Activated naive CD8-positive, alpha-beta T cell treated with anti-CD3 and anti-CD28 coated beads, Interleukin-2, amount 10 ng/mL, durations not matched to agents 7 days and 5 days (primary cell): ENCODE results near the gene EPHB2. TPM values are rescaled to one million over a fixed set of nuclear protein-coding genes. Genes with fewer than 3 reads are reported as not detected.
"Not testable (repeated sequence)": the region's sequence is repeated elsewhere in the genome, so short reads cannot be mapped to it uniquely, and the experiment has no call there.

ENCODE experiments used
- ATAC-seq: fragments of 150-1000 bp; cut with Tn5 transposase; one replicate; pipeline ENCODE4 v1.10.0; 2021; ENCODE audit warnings: low read depth, moderate library complexity
- POLR2A ChIA-PET: fragments of 350-600 bp; sonication (Branson Sonifier 250); formaldehyde crosslinking; loops from one replicate; lab custom pipeline; 2021; ENCODE audit warnings: antibody characterized with exemption; lab: Charles Lee
- DNase-seq: peaks from one replicate; pipeline ENCODE4 v3.0.0; 2021
- H3K27ac Mint-ChIP-seq: one replicate; pipeline ENCODE4 v1.8.0; 2022; ENCODE audit warnings: mild to moderate bottlenecking, mixed read lengths
- H3K27me3 Mint-ChIP-seq: one replicate; pipeline ENCODE4 v1.8.0; 2022; ENCODE audit warnings: mild to moderate bottlenecking, moderate library complexity, mixed read lengths
- H3K36me3 Mint-ChIP-seq: one replicate; pipeline ENCODE4 v1.8.0; 2021; ENCODE audit warnings: mild to moderate bottlenecking, mixed read lengths
- H3K4me1 Mint-ChIP-seq: one replicate; pipeline ENCODE4 v1.8.0; 2021; ENCODE audit warnings: mixed read lengths
- H3K4me3 Mint-ChIP-seq: one replicate; pipeline ENCODE4 v1.8.0; 2022; ENCODE audit warnings: mild to moderate bottlenecking, moderate library complexity, mixed read lengths
- H3K9me3 Mint-ChIP-seq: one replicate; pipeline ENCODE4 v1.8.0; 2021; ENCODE audit warnings: mixed read lengths
- total RNA-seq, 2 experiments: library from RNA; stranded (reverse); gene quantifications; one replicate each; pipeline ENCODE4 v1.2.3, GENCODE V29; 2021

The EPHB2 gene
- total RNA-seq, 2 experiments from 2014 or later, result 0.25 to 0.26 TPM

DNA sequence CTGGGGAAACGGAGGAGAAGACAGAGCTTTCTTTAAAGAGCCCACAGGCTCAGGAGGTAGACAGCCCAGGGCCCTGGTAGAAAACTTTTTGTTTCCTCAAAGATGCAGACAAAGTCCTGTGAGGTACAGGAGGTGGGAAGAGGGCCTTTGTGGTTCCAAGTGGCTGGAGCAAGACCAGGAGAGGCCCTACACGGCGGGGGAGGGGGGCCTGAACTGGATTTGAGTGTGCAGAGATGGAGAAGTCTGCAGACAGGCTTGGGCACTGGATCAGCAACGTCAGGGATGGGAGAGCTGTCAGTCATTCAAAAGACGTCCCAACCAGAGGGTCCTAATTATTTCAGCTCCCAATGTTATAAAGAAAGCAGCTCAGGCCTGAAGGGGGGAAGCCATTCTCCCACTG, 126.2 kb downstream of the EPHB2 start:
- Mint-ChIP-seq H3K27me3 (no peaks in the 10 kb centered on the region), H3K4me3 (no peak overlapping the region), H3K36me3 (no peaks in the 10 kb centered on the region), H3K9me3 (no peaks in the 10 kb centered on the region), H3K4me1 (no peaks in the 10 kb centered on the region), H3K27ac (no peak overlapping the region)
- DNase-seq (no peak), ATAC-seq (no peak)
- POLR2A ChIA-PET, result no interaction called here

DNA sequence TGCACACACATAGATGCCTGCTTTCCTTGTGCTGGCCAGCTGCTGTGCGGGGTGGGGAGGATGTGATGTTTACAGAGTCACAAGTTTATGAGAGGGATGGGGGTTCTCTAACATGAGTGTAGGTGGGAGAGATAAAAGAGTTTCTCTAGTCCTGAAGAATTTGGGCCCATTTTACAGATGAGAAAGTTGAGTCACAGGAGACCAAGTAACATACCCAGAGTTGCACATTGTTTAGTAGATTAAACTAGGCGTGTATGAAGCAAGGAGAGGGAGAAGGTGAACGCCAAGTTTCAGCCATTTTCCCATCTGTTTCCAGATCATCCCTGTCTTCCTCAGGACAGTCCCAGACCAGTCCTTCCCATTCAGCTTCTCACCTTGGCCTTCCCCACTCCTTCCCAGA, 126.7 kb downstream of the EPHB2 start:
- H3K36me3 Mint-ChIP-seq, result no peaks in the 10 kb centered on the region
- no peak for ATAC-seq
- no peaks in the 10 kb centered on the region for H3K9me3 Mint-ChIP-seq
- no peak for DNase-seq
- no peaks in the 10 kb centered on the region for H3K4me1 Mint-ChIP-seq
- H3K4me3 Mint-ChIP-seq, result no peak overlapping the region
- H3K27ac Mint-ChIP-seq, result peak overlapping the region; percentile 27
- H3K27me3 Mint-ChIP-seq, result no peaks in the 10 kb centered on the region
- POLR2A ChIA-PET, result no interaction called here

DNA sequence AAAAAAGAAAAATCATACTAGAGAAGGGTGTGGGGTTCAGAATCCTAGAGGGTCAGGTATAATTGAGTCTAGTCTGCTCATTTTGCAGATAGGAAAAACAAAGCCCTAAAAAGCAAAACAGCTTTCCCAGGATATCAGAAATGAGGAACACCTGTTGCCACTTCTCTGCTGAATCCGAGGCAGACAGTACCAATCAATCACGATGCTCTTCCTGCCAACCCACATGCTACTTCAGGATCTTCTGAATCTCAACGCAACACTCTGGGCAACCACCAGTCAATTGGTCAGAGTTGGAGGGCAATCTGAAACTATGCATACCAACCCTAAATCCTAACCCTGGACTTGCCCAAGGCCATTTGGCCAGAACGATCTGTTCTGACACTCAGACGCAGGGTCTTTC, 128.3 kb downstream of the EPHB2 start:
- Mint-ChIP-seq H3K4me1 (no peaks in the 10 kb centered on the region), H3K27ac (no peak overlapping the region), H3K27me3 (peaks cover 8% of the 10 kb centered on the region), H3K4me3 (no peak overlapping the region), H3K36me3 (no peaks in the 10 kb centered on the region), H3K9me3 (no peaks in the 10 kb centered on the region)
- POLR2A ChIA-PET, result no interaction called here
- no peak for ATAC-seq
- DNase-seq, result no peak

DNA sequence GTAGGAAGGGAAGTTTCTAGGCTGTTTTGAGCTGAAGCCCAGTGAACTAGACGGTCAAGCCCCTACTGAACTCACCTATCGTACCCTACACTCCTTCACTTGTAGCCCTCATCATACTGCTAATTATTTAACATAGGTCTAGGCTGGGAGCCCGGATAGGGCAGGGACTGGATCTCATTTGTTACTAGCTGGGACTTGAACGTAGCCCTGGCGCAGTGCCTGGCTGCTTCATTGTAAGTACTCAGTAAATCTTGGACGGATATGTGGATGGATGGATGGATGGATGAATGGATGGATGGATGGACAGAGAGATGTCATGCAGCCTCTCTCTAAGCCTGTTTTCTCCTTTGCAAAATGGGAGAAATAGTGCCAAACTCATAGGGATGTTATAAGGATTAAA, 129.2 kb downstream of the EPHB2 start:
- POLR2A ChIA-PET, result no interaction called here
- DNase-seq, result no peak
- ATAC-seq, result no peak
- Mint-ChIP-seq H3K27ac (no peak overlapping the region), H3K27me3 (peaks cover 8% of the 10 kb centered on the region), H3K36me3 (no peaks in the 10 kb centered on the region), H3K4me3 (no peak overlapping the region), H3K4me1 (no peaks in the 10 kb centered on the region), H3K9me3 (no peaks in the 10 kb centered on the region)

DNA sequence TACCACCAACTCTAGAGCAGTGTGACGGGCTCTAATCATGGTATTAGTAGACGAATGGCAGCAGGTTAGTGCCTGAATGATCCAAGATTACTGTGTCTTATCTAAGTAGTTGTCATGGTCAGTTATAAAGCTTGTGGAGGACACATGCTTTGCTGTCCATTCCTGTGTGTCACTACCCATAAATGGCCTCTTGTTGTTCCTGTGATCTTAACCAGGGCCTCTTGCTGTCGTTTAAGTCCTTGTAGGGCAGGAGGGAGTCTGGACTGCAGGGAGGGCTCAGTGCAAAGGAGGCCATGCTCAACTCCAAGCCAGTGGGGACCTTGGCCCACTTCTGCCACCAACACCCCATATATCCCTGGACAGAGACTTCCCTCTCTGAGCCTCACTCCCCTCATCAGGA, 130.5 kb downstream of the EPHB2 start:
- no peak for DNase-seq
- Mint-ChIP-seq H3K4me3 (no peak overlapping the region), H3K9me3 (no peaks in the 10 kb centered on the region), H3K27ac (no peak overlapping the region), H3K36me3 (no peaks in the 10 kb centered on the region), H3K27me3 (peaks cover 15% of the 10 kb centered on the region), H3K4me1 (no peaks in the 10 kb centered on the region)
- no peak for ATAC-seq
- POLR2A ChIA-PET, result no interaction called here

DNA sequence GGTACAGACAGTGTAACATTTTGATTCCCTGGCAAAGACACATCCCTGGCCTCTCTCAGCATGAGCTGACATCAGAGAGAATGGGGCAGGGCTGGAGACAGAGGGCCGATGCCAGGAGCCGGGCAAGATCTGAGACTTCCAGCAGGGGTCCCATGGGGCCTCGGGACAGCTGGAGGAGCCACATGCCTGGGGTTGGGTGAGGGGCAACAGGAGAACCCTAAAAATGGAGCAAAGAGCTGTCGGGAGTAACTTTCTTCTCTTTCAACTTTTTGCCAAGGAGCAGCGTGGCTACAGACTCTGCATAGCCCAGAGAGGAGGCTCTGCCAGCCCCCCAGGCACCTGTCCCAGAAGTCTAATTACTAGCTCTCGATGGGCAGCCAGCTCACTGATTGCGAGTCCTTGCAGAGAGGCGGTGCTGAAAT, 131.2 kb downstream of the EPHB2 start:
- POLR2A ChIA-PET, result no interaction called here

DNA sequence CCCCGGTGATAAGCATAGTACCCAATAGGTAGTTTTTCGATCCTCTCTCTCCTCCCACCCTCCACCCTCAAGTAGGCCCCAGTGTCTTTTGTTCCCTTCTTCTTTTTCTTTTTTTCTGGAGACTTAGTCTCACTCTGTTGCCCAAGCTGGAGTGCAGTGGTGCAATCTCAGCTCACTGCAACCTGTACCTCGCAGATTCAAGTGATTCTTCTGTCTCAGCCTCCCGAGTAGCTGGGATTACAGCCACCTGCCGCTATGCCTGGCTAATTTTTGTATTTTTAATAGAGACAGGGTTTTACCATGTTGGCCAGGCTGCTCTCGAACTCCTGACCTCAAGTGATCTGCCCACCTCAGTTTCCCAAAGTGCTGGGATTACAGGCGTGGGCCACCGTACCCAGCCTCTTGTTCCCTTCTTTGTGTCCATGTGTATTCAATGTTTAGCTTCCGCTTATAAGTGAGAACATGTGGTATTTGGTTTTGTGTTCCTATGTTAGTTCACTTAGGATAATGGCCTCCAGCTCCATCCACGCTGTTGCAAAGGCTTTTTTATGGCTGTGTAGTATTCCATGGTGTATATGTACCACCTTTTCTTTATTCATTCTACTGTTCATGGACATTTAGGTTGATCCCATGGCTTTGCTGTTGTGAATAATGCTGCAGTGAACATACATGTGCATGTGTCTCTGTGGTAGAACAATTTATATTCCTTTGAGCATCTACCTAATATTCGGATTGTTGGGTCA, 133.0 kb downstream of the EPHB2 start:
- H3K27ac Mint-ChIP-seq, H3K36me3 Mint-ChIP-seq, H3K4me3 Mint-ChIP-seq, H3K9me3 Mint-ChIP-seq, POLR2A ChIA-PET, DNase-seq, H3K4me1 Mint-ChIP-seq, ATAC-seq: not testable (repeated sequence)
- H3K27me3 Mint-ChIP-seq, result peaks cover 31% of the 10 kb centered on the region

More for the DNA sequence above, 131.2 kb downstream of the EPHB2 start:
- no peaks in the 10 kb centered on the region for H3K36me3 Mint-ChIP-seq
- no peak overlapping the region for H3K4me3 Mint-ChIP-seq
- DNase-seq (no peak), ATAC-seq (no peak)
- H3K4me1 Mint-ChIP-seq, result no peaks in the 10 kb centered on the region
- H3K9me3 Mint-ChIP-seq, result no peaks in the 10 kb centered on the region
- H3K27ac Mint-ChIP-seq, result no peak overlapping the region
- peaks cover 21% of the 10 kb centered on the region for H3K27me3 Mint-ChIP-seq

DNA sequence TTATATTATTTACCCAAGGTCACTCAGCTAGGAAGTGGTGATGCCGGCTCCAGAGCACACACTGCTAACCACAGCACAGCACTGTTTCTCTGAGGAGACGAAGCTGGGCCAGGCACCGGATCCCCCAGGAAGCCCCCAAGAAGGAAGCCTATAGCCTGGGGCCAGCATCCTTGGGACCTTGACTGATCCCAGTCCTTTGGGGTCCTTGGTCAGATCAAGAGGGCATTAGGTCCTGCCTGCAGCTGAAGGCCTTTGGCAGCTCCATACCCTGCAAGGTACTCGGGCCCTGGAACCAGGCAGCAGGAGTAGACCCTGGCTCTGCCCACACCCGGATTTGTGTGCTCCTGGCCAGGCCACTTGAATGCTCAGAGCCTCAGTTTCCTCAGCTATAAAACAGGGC, 134.0 kb downstream of the EPHB2 start:
- Mint-ChIP-seq H3K36me3 (no peaks in the 10 kb centered on the region), H3K9me3 (no peaks in the 10 kb centered on the region), H3K27me3 (peaks cover 33% of the 10 kb centered on the region), H3K27ac (no peak overlapping the region), H3K4me1 (no peaks in the 10 kb centered on the region), H3K4me3 (no peak overlapping the region)
- ATAC-seq (no peak), DNase-seq (no peak)
- POLR2A ChIA-PET, result no interaction called here

DNA sequence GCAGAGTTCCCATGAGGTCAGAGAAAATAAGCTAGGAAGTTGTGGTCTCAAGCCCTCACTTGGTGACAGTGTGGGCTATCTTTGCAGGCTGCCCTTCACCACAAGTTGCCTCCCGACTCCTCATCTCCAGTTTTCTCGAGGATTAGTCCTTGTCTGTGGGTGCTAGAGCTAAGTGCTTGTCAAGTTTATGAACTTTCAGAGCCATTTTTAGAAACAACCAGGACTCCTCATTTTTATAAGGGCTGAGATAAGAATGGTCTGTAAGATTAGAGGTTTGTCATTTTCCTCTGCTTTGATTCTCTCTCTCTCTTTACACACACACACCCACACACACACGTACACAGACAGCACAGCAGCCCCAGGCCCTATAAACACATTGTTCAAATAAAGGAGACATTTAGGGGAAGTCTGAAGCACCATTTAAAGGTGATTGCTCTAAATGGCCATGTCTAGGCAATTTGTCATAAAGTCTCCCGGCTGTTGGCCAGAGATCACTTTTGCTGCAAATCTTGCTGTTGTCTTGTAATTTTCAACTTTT, 134.8 kb downstream of the EPHB2 start:
- no peak overlapping the region for H3K27ac Mint-ChIP-seq
- H3K36me3 Mint-ChIP-seq, result no peaks in the 10 kb centered on the region
- DNase-seq, result no peak
- H3K4me1 Mint-ChIP-seq, result no peaks in the 10 kb centered on the region
- no peak overlapping the region for H3K4me3 Mint-ChIP-seq
- H3K27me3 Mint-ChIP-seq, result peaks cover 34% of the 10 kb centered on the region
- no peak for ATAC-seq
- POLR2A ChIA-PET, result no interaction called here
- H3K9me3 Mint-ChIP-seq, result no peaks in the 10 kb centered on the region

DNA sequence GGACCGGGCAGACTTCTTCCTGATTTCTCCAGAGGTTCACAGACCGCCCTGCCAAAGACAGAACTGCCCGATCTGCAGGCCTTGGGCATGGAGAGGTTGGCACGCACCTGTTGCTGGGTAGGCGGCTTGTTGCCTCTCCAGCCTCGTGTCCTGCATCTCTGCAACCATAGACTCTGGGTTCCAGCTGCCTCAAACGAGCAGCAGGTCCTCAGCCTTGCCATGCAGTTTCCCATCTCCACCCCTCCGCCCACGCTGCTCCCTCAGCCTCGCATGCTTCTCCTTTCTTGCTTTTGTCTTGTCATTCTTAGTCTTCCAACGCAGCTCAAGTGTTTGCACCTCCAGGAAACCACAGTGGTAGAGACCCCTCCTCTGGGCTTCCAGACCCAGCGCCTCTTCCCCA, 135.8 kb downstream of the EPHB2 start:
- POLR2A ChIA-PET, result no interaction called here
- Mint-ChIP-seq H3K4me1 (no peaks in the 10 kb centered on the region), H3K27me3 (peaks cover 39% of the 10 kb centered on the region), H3K4me3 (no peak overlapping the region), H3K36me3 (no peaks in the 10 kb centered on the region), H3K27ac (no peak overlapping the region), H3K9me3 (no peaks in the 10 kb centered on the region)
- ATAC-seq, result no peak
- no peak for DNase-seq

DNA sequence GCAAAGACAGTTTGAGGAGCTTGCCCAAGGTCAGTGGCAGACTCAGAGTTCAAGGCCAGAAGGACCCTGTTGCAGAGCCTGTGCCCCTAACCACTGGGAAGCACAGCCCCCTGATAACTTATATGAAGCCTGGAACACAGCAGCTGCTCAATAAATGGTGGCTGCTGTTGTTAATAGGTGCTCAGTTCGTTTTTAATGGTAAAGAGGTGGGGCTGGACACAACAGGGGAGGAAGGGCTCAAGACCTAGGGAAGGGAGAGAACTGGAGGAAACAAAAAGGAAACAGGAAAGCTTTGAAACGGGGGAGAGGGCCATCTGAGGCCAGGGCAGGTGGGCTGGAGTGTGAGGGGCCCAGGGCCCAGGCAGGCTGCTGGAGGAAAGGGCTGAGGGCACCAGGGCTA, 136.6 kb downstream of the EPHB2 start:
- H3K4me1 Mint-ChIP-seq, result no peaks in the 10 kb centered on the region
- POLR2A ChIA-PET, result no interaction called here
- no peak overlapping the region for H3K27ac Mint-ChIP-seq
- no peaks in the 10 kb centered on the region for H3K36me3 Mint-ChIP-seq
- H3K9me3 Mint-ChIP-seq, result no peaks in the 10 kb centered on the region
- H3K4me3 Mint-ChIP-seq, result no peak overlapping the region
- ATAC-seq (no peak), DNase-seq (no peak)
- peaks cover 44% of the 10 kb centered on the region for H3K27me3 Mint-ChIP-seq

DNA sequence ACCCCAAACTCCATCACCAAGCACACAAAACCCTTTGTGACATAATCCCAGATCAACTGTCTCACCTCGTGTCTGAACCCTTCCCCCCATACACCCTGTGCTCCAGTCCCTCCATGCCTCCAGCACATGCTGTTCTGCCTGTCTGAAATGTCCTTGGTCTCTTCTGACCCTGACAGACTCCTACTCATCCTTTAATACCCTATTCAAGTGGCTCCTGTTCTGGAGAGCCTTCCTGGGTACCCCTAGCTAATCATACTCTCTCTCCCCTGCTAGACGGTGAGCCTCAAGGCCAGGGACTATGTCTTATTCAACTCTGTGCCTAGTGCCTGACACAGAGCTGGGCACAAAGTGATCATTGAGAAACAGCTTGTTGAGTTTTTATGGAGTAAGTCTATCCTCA, 137.1 kb downstream of the EPHB2 start:
- Mint-ChIP-seq H3K27ac (no peak overlapping the region), H3K9me3 (no peaks in the 10 kb centered on the region), H3K4me3 (no peak overlapping the region), H3K27me3 (peaks cover 42% of the 10 kb centered on the region), H3K36me3 (no peaks in the 10 kb centered on the region), H3K4me1 (no peaks in the 10 kb centered on the region)
- ATAC-seq, result no peak
- POLR2A ChIA-PET, result no interaction called here
- no peak for DNase-seq

DNA sequence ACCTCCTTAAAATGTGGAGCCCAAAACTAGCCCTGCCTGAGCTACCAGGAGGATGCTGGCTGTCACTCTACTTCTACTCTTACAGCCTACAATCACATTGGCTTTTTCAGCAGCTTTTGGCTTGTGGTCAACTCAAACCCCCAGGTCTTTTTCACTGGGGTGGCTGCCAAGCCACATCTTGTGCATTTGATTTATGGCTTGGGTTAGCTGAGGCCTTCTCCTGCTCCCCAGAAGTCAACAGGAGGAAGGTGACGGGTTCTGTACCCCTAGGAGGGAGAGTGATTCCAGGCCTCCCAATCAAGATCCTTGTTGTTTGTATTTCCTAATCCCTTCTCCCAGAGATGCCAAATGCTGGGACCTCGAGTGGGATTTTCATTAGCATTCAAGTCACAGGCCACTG, 137.8 kb downstream of the EPHB2 start:
- no peak for DNase-seq
- H3K27ac Mint-ChIP-seq, result no peak overlapping the region
- H3K4me3 Mint-ChIP-seq, result no peak overlapping the region
- no peaks in the 10 kb centered on the region for H3K9me3 Mint-ChIP-seq
- H3K36me3 Mint-ChIP-seq, result no peaks in the 10 kb centered on the region
- no peak for ATAC-seq
- POLR2A ChIA-PET, result no interaction called here
- peaks cover 38% of the 10 kb centered on the region for H3K27me3 Mint-ChIP-seq
- H3K4me1 Mint-ChIP-seq, result no peaks in the 10 kb centered on the region

DNA sequence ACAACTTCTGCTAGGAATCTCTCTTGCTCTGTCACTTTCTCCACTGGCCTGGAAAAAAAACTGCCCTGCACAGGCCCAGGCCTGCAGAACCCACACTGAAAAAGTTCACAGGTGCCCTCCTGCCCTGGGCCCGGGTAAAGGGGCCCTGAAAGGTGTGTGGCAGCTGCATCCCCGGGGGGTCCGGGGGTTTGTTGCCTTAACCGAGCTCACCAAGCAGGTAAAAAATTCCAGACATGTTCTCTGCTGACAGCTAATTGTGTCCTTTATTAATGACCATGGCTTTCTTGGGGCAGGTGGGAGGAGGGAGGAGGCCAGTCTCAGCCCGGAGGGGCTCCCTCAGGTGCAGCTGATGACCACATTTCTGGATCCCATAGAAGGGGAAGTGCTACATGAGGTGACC, 139.1 kb downstream of the EPHB2 start:
- no peak for DNase-seq
- Mint-ChIP-seq H3K9me3 (no peaks in the 10 kb centered on the region), H3K4me1 (no peaks in the 10 kb centered on the region), H3K4me3 (no peak overlapping the region), H3K27ac (no peak overlapping the region), H3K27me3 (peaks cover 36% of the 10 kb centered on the region), H3K36me3 (no peaks in the 10 kb centered on the region)
- POLR2A ChIA-PET, result no interaction called here
- no peak for ATAC-seq
